ENCODE data around the gene ADCY4. TPM values are rescaled to one million over a fixed set of nuclear protein-coding genes. Genes with fewer than 3 reads are reported as not detected.
A peak's percentile ranks its signal among the peaks of the same experiment; 100 is the strongest.

The ADCY4 gene
- total and polyA plus RNA-seq, 2 experiments from 2014 or later = 0.22 to 0.38 TPM

DNA sequence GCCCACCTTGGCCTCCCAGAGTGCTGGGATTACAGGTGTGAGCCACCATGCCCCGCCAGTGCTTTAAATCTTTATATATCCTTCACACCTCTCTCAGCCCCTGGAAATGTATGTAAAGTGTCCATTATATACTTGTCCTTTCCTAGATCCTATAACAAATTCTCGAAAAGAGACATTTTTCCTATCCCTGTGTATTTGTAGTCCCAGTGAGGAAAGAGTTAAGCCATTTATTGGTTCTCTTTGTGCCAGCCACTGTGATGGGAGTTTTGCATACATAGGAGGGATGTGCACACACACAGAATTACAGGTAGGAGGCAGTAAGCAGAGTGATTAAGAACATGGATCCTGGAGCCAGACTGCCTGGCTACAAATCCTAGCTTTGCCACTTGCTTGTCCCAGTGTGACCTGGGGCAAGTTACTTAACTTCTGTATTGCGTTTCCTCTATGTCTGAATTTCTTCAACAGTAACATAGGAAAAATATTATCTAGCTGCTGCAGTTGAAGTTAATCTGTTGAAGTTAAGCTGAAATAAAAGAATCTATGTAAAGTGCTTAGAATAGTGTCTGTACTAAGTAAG is 61.4 kb downstream of the ADCY4 start:
- Histone ChIP-seq H3K4me3 (no peak overlapping the region), H2AFZ (no peak overlapping the region), H3K9me3 (ENCODE audit: low read depth) (no peaks in the 10 kb centered on the region), H3K4me2 (ENCODE audit: unreplicated experiment) (no peak overlapping the region), H3K36me3 (ENCODE audit: low read depth) (no peaks in the 10 kb centered on the region), H3F3A (ENCODE audit: insufficient read depth) (no peaks in the 10 kb centered on the region), H3K27ac (no peak overlapping the region), H4K20me1 (ENCODE audit: insufficient read depth) (no peaks in the 10 kb centered on the region), H3K79me2 (ENCODE audit: insufficient read depth) (peaks cover 5% of the 10 kb centered on the region; the same call in 1 of the 2 replicates), H3K27me3 (replicated peaks; ENCODE audit: insufficient read depth) (no peaks in the 10 kb centered on the region), H3K4me1 (ENCODE audit: insufficient read depth) (peaks cover 3% of the 10 kb centered on the region; the same call in 1 of the 2 replicates), H3K9ac (no peak overlapping the region), H3K9me2 (ENCODE audit: insufficient read depth) (no peaks in the 10 kb centered on the region)
- 66 to 74% methylated on average over 3 of the region's 3 CpGs for WGBS, 2 experiments (ENCODE audit: low coverage in 1 of 2, low lambda C conversion rate in 2 of 2, missing lambda C conversion rate in 2 of 2)
- DNase-seq = peak; percentile 22
- TF ChIP-seq EZH2 (IDR thresholded peaks at IDR 0.05; ENCODE audit: insufficient read depth, poor library complexity, severe bottlenecking) (no peak), EZH2phosphoT487 (IDR thresholded peaks at IDR 0.05; ENCODE audit: insufficient read depth, low read depth) (no peak)
- in situ Hi-C loops (cut with MboI) = no loop called here

- no peak overlapping the region for H3K4me2 ChIP-seq (ENCODE audit: unreplicated experiment)
- H3K27ac ChIP-seq = no peak overlapping the region
- TF ChIP-seq EZH2phosphoT487 (IDR thresholded peaks at IDR 0.05; ENCODE audit: insufficient read depth, low read depth) (no peak), EZH2 (IDR thresholded peaks at IDR 0.05; ENCODE audit: insufficient read depth, poor library complexity, severe bottlenecking) (no peak)
- 96% methylated on average over 2 of the region's 2 CpGs for WGBS, 2 experiments (ENCODE audit: low coverage in 1 of 2, low lambda C conversion rate in 2 of 2, missing lambda C conversion rate in 2 of 2)
- no peak overlapping the region for H3K9ac ChIP-seq
- DNase-seq = no peak
- no peaks in the 10 kb centered on the region for H3K9me2 ChIP-seq (ENCODE audit: insufficient read depth)
- no peaks in the 10 kb centered on the region for H3K36me3 ChIP-seq (ENCODE audit: low read depth)
- H2AFZ ChIP-seq = no peak overlapping the region
- no peaks in the 10 kb centered on the region for H3K9me3 ChIP-seq (ENCODE audit: low read depth)
- H3F3A ChIP-seq (ENCODE audit: insufficient read depth) = no peaks in the 10 kb centered on the region
- no peaks in the 10 kb centered on the region for H3K27me3 ChIP-seq (replicated peaks; ENCODE audit: insufficient read depth)
- H3K79me2 ChIP-seq (ENCODE audit: insufficient read depth) = peaks cover 5% of the 10 kb centered on the region; the same call in 1 of the 2 replicates
- H3K4me3 ChIP-seq = no peak overlapping the region
- no peaks in the 10 kb centered on the region for H4K20me1 ChIP-seq (ENCODE audit: insufficient read depth)
- in situ Hi-C loops (cut with MboI) = no loop called here
- peaks cover 3% of the 10 kb centered on the region; the same call in 1 of the 2 replicates for H3K4me1 ChIP-seq (ENCODE audit: insufficient read depth)
Observed at GRCh38 chr14:24272467-24272866, 62.4 kb downstream of the ADCY4 start.

DNA sequence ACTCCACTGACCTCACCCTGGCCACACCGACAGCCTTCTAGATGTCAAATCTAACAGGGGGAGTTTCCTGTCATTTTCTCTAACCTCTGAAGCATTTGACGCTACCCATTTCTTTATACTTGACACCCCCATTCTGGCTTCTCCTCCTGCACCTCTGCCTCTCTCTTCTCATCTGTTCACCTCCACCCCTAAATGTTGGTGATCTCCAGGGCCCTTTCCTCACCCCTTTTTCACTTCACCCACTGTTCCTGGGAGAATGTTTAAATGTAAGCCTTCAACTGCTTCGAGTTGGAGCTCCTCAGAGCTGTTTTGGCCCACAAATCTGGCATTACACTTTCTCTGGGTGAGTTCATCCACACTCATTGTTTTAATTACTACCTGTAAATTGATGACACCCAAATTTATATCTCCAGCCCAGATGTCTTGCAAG is 63.0 kb downstream of the ADCY4 start:
- WGBS, 2 experiments (ENCODE audit: low coverage in 1 of 2, low lambda C conversion rate in 2 of 2, missing lambda C conversion rate in 2 of 2) = 3 to 5% methylated on average over 3 of the region's 3 CpGs
- H4K20me1 ChIP-seq (ENCODE audit: insufficient read depth) = no peaks in the 10 kb centered on the region
- no peaks in the 10 kb centered on the region for H3F3A ChIP-seq (ENCODE audit: insufficient read depth)
- no peaks in the 10 kb centered on the region for H3K27me3 ChIP-seq (replicated peaks; ENCODE audit: insufficient read depth)
- H3K36me3 ChIP-seq (ENCODE audit: low read depth) = no peaks in the 10 kb centered on the region
- TF ChIP-seq EZH2 (IDR thresholded peaks at IDR 0.05; ENCODE audit: insufficient read depth, poor library complexity, severe bottlenecking) (no peak), EZH2phosphoT487 (IDR thresholded peaks at IDR 0.05; ENCODE audit: insufficient read depth, low read depth) (no peak)
- H3K27ac ChIP-seq = no peak overlapping the region
- no peaks in the 10 kb centered on the region for H3K9me2 ChIP-seq (ENCODE audit: insufficient read depth)
- DNase-seq = no peak
- peak overlapping the region; percentile 87 for H3K4me2 ChIP-seq (ENCODE audit: unreplicated experiment)
- peaks cover 3% of the 10 kb centered on the region; the same call in 1 of the 2 replicates for H3K4me1 ChIP-seq (ENCODE audit: insufficient read depth)
- H3K79me2 ChIP-seq (ENCODE audit: insufficient read depth) = peaks cover 5% of the 10 kb centered on the region; the same call in 1 of the 2 replicates
- in situ Hi-C loops (cut with MboI) = no loop called here
- H3K4me3 ChIP-seq = peak overlapping the region; percentile 88
- peak overlapping the region; percentile 92 for H2AFZ ChIP-seq
- H3K9me3 ChIP-seq (ENCODE audit: low read depth) = no peaks in the 10 kb centered on the region
- H3K9ac ChIP-seq = peak overlapping the region; percentile 98

DNA sequence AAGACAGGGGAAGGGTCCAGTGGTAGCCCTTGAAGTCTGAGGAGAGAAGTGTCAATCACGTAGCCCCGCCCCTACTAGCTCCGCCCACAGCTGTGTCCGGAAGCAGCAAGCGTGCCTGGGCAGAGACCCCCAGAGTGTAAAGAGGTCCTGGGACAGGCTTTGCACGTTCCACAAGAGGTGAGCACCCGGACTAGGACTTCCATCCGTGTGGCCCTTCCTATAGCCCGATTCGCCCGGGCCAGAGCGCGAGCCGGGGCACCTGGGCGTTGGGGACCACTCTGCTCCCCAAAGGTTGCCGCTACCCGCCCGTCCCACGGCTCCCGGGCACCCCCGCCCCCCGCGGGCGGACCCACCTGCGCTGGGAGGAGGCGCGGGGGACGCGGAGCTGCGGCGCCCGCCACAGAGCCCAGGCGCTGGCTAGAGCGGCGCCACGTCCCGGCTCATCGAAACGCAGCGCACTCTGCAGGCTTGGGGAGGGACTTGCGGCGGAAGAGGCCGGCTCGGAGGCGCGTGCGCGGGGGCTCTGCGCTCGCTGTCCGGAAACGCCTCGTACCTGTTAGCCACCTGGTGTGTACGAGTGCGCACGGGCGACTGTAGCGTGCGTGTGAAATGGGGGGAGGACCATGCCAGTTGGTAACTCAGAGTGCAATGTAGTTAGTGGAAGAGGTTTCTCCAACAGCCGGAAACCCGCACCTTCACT is 63.6 kb downstream of the ADCY4 start, which contains the start of gene RABGGTA:
RABGGTA (minus strand) TSS at position 464 of the 700 bp plus-strand sequence. CDS start 482 bp downstream, outside the sequence.
- WGBS, 2 experiments (ENCODE audit: low coverage in 1 of 2, low lambda C conversion rate in 2 of 2, missing lambda C conversion rate in 2 of 2) = 1% methylated on average over 42 to 61 of the region's 61 CpGs
- in situ Hi-C loops (cut with MboI) = no loop called here
- H3K27ac ChIP-seq = peak within 1 kb of the TSS; percentile 82

More for the DNA sequence above, 63.6 kb downstream of the ADCY4 start, which contains the start of gene RABGGTA:
- Histone ChIP-seq H3F3A (ENCODE audit: insufficient read depth) (no peaks in the 10 kb centered on the region), H3K9me3 (ENCODE audit: low read depth) (no peaks in the 10 kb centered on the region), H3K4me2 (ENCODE audit: unreplicated experiment) (peak within 1 kb of the TSS; percentile 87), H3K79me2 (ENCODE audit: insufficient read depth) (peaks cover 5% of the 10 kb centered on the region; the same call in 1 of the 2 replicates), H3K27me3 (replicated peaks; ENCODE audit: insufficient read depth) (no peaks in the 10 kb centered on the region), H3K4me1 (ENCODE audit: insufficient read depth) (peaks cover 3% of the 10 kb centered on the region; the same call in 1 of the 2 replicates), H3K4me3 (peak within 1 kb of the TSS; percentile 88), H3K9me2 (ENCODE audit: insufficient read depth) (no peaks in the 10 kb centered on the region), H3K36me3 (ENCODE audit: low read depth) (no peaks in the 10 kb centered on the region), H2AFZ (peak within 1 kb of the TSS; percentile 92), H3K9ac (peak within 1 kb of the TSS; percentile 98), H4K20me1 (ENCODE audit: insufficient read depth) (no peaks in the 10 kb centered on the region)
- no peak for TF ChIP-seq EZH2 (IDR thresholded peaks at IDR 0.05; ENCODE audit: insufficient read depth, poor library complexity, severe bottlenecking)
- TF ChIP-seq EZH2phosphoT487 (IDR thresholded peaks at IDR 0.05; ENCODE audit: insufficient read depth, low read depth) = no peak
- peak; percentile 93 for DNase-seq

All from GM23248 (cell line).